Measurements from ENCODE around the gene ZMIZ2.

The ZMIZ2 gene

DNA sequence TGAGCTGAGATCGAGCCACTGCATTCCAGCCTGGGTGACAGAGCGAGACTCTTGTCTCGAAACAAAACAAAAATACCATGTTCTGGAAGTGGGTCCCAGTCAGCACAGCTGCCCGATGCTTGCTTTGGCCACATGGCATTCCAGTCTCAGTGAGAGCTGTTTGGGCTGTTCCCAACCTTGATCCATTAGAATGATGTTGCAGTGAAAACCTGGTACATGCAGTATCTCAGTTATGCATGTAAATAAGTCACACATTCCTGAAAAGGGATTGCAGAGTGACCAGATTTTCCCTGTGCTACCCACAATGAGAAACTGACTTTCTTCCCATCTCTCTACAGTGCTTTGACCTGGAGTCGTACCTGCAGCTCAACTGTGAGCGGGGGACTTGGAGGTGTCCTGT, 15.4 kb downstream of the ZMIZ2 start:
- Histone ChIP-seq H4K12ac (ENCODE audit: low read depth, low read length) (no peak overlapping the region), H2AFZ (ENCODE audit: insufficient read depth, low read length, poor library complexity) (no peak overlapping the region), H3K4ac (ENCODE audit: low read depth, low read length) (no peak overlapping the region), H4K8ac (ENCODE audit: low read depth, low read length) (no peak overlapping the region), H3K4me1 (ENCODE audit: control insufficient read depth in 1 of 2, insufficient read depth in 2 of 2, low read length in 2 of 2) (no peaks in the 10 kb centered on the region), H3K4me2 (ENCODE audit: low read length) (no peak overlapping the region), H3K36me3 (ENCODE audit: control insufficient read depth in 1 of 2, insufficient read depth in 2 of 2, low read length in 2 of 2) (peaks cover 73 to 84% of the 10 kb centered on the region in 2 experiments), H3K4me3 (ENCODE audit: low read depth, low read length) (no peak overlapping the region), H3K79me1 (ENCODE audit: low read length) (no peaks in the 10 kb centered on the region), H3K18ac (ENCODE audit: low read length) (no peak overlapping the region), H2BK5ac (ENCODE audit: low read depth, low read length, poor library complexity) (no peak overlapping the region), H3K27ac (ENCODE audit: low read depth, low read length) (no peak overlapping the region), H3K27me3 (ENCODE audit: insufficient read depth, low read length) (no peaks in the 10 kb centered on the region), H3K14ac (ENCODE audit: low read length) (no peak overlapping the region), H2BK12ac (ENCODE audit: low read length) (no peak overlapping the region), H3K9me3 (ENCODE audit: insufficient read depth, low read depth, low read length) (peaks cover 1% of the 10 kb centered on the region), H3K79me2 (ENCODE audit: control insufficient read depth, insufficient read depth, low read length, poor library complexity) (no peaks in the 10 kb centered on the region), H2BK120ac (ENCODE audit: insufficient read depth, low read length, poor library complexity) (no peak overlapping the region), H3K23ac (ENCODE audit: low read length) (no peak overlapping the region), H3K9ac (ENCODE audit: low read length) (no peak overlapping the region), H2AK5ac (ENCODE audit: low read length) (no peak overlapping the region), H4K91ac (ENCODE audit: low read depth, low read length) (no peak overlapping the region)
- no CpG with 5 or more reads among the region's 6 CpGs for WGBS (ENCODE audit: extremely low coverage, insufficient coverage, insufficient read length)
- DNase-seq = peak; percentile 60 to 86

DNA sequence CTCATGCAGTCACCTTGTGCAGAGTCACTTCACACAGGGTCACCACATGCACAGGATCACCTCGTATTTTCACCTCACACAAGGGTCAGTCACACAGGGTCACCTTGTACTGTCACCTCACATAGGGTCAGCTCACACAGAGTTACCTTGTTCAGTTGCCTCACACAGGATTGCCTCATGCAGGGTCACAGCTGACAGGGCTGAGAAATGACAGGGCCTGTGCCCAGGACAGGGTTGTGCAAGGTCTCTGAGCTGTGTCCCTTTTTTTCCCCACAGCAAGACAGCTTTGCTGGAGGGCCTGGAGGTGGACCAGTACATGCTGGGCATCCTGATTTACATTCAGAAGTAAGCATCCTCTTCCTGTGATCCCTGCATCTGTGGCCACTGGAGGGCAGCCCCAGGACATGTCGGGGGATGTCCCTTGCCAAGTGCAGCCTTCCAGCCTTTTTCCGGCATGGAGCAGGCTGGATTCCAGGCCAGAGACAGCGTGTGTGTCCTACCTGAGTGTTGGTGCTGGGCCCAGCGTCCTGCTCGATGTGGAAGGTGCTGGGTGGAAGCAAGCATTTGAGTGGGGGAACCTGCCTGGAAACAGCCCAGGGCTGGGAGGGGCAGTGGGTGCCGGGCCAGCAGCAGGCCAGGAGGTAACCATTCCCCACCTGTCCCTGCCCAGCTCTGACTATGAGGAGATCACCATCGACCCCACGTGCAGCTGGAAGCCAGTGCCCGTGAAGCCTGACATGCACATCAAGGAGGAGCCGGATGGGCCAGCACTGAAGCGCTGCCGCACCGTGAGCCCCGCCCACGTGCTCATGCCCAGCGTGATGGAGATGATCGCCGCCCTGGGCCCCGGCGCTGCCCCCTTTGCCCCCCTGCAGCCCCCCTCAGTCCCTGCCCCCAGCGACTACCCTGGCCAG, 16.3 kb downstream of the ZMIZ2 start:
- H3K9me3 ChIP-seq (ENCODE audit: insufficient read depth, low read depth, low read length) = no peaks in the 10 kb centered on the region
- H3K18ac ChIP-seq (ENCODE audit: low read length) = no peak overlapping the region
- H3K4me2 ChIP-seq (ENCODE audit: low read length) = no peak overlapping the region
- peaks cover 66 to 77% of the 10 kb centered on the region in 2 experiments for H3K36me3 ChIP-seq (ENCODE audit: control insufficient read depth in 1 of 2, insufficient read depth in 2 of 2, low read length in 2 of 2)
- H2AFZ ChIP-seq (ENCODE audit: insufficient read depth, low read length, poor library complexity) = no peak overlapping the region
- no peak overlapping the region for H4K12ac ChIP-seq (ENCODE audit: low read depth, low read length)
- no peak overlapping the region for H2AK5ac ChIP-seq (ENCODE audit: low read length)
- H3K27ac ChIP-seq (ENCODE audit: low read depth, low read length) = no peak overlapping the region
- no peak overlapping the region for H3K23ac ChIP-seq (ENCODE audit: low read length)
- H4K8ac ChIP-seq (ENCODE audit: low read depth, low read length) = no peak overlapping the region
- H3K4ac ChIP-seq (ENCODE audit: low read depth, low read length) = no peak overlapping the region
- H3K14ac ChIP-seq (ENCODE audit: low read length) = no peak overlapping the region
- H3K4me1 ChIP-seq (ENCODE audit: control insufficient read depth in 1 of 2, insufficient read depth in 2 of 2, low read length in 2 of 2) = peaks cover 0 to 3% of the 10 kb centered on the region in 2 experiments
- H3K27me3 ChIP-seq (ENCODE audit: insufficient read depth, low read length) = no peaks in the 10 kb centered on the region
- H2BK12ac ChIP-seq (ENCODE audit: low read length) = no peak overlapping the region
- no peak overlapping the region for H2BK120ac ChIP-seq (ENCODE audit: insufficient read depth, low read length, poor library complexity)
- H2BK5ac ChIP-seq (ENCODE audit: low read depth, low read length, poor library complexity) = no peak overlapping the region
- no peak overlapping the region for H3K9ac ChIP-seq (ENCODE audit: low read length)
- H3K4me3 ChIP-seq (ENCODE audit: low read depth, low read length) = no peak overlapping the region
- H3K79me1 ChIP-seq (ENCODE audit: low read length) = no peaks in the 10 kb centered on the region
- WGBS (ENCODE audit: extremely low coverage, insufficient coverage, insufficient read length) = no CpG with 5 or more reads among the region's 22 CpGs
- no peak overlapping the region for H4K91ac ChIP-seq (ENCODE audit: low read depth, low read length)
- H3K79me2 ChIP-seq (ENCODE audit: control insufficient read depth, insufficient read depth, low read length, poor library complexity) = no peaks in the 10 kb centered on the region
- peak; percentile 82 to 90 for DNase-seq

DNA sequence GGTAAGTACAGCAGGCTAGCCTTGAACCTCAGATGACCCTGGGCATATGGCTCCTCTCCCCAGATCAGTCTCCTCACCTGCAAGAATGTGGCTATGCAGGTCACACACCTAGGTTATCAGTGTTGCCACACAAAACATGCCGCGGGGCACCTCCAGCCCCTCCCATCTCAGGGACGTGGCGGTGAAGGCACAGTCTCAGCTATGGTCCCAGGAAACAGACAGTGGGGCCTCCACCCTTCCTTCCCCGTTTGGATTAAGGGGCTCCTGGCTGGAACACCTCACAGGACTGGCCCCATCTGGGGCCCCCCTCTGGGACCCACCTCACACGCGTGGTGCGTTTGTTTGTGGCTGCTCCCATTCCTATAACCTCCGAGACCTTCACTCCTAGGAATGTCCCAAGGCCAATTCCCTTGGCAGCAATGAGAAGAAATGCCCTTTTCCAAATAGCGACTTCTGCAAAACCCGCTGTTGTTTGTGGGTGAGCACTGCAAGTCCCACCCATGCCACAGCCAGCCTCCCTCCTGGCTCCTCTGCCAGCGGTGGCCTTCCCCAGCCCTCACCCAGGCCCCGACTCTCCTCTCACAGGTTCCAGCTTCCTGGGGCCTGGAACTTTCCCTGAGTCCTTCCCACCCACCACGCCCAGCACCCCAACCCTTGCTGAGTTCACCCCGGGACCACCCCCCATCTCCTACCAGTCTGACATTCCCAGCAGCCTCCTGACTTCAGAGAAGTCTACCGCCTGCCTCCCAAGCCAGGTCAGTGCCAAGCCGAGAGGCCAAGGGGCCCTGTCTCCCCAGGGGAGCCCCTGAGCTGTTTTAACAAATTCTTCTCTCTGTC, 17.1 kb downstream of the ZMIZ2 start:
- Histone ChIP-seq H3K14ac (ENCODE audit: low read length) (no peak overlapping the region), H3K27me3 (ENCODE audit: insufficient read depth, low read length) (no peaks in the 10 kb centered on the region)

DNA sequence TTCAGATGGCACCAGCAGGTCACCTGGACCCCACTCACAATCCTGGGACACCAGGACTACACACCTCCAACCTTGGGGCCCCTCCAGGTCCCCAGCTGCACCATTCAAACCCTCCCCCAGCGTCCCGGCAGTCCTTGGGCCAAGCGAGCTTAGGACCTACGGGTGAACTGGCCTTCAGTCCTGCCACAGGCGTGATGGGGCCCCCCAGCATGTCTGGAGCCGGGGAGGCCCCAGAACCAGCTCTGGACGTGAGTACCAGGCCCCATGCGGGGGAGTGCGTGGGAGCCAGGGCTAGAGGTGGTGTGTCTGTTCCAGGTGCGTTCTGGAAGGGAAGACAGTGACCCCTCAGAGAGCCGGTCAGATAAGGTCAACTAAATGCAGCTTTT, 17.8 kb downstream of the ZMIZ2 start:
- peaks cover 54 to 64% of the 10 kb centered on the region in 2 experiments for H3K36me3 ChIP-seq (ENCODE audit: control insufficient read depth in 1 of 2, insufficient read depth in 2 of 2, low read length in 2 of 2)
- H3K9ac ChIP-seq (ENCODE audit: low read length) = no peak overlapping the region
- H3K79me2 ChIP-seq (ENCODE audit: control insufficient read depth, insufficient read depth, low read length, poor library complexity) = no peaks in the 10 kb centered on the region
- H3K9me3 ChIP-seq (ENCODE audit: insufficient read depth, low read depth, low read length) = no peaks in the 10 kb centered on the region
- no peak overlapping the region for H2AFZ ChIP-seq (ENCODE audit: insufficient read depth, low read length, poor library complexity)
- H4K12ac ChIP-seq (ENCODE audit: low read depth, low read length) = no peak overlapping the region
- DNase-seq = no peak
- H3K27me3 ChIP-seq (ENCODE audit: insufficient read depth, low read length) = no peaks in the 10 kb centered on the region
- no peak overlapping the region for H3K4ac ChIP-seq (ENCODE audit: low read depth, low read length)
- H2BK5ac ChIP-seq (ENCODE audit: low read depth, low read length, poor library complexity) = no peak overlapping the region
- H3K4me2 ChIP-seq (ENCODE audit: low read length) = no peak overlapping the region
- H2BK12ac ChIP-seq (ENCODE audit: low read length) = no peak overlapping the region
- H4K91ac ChIP-seq (ENCODE audit: low read depth, low read length) = no peak overlapping the region
- H3K18ac ChIP-seq (ENCODE audit: low read length) = no peak overlapping the region
- H2BK120ac ChIP-seq (ENCODE audit: insufficient read depth, low read length, poor library complexity) = no peak overlapping the region
- peaks cover 0 to 3% of the 10 kb centered on the region in 2 experiments for H3K4me1 ChIP-seq (ENCODE audit: control insufficient read depth in 1 of 2, insufficient read depth in 2 of 2, low read length in 2 of 2)
- H3K79me1 ChIP-seq (ENCODE audit: low read length) = no peaks in the 10 kb centered on the region
- no peak overlapping the region for H2AK5ac ChIP-seq (ENCODE audit: low read length)
- no peak overlapping the region for H3K27ac ChIP-seq (ENCODE audit: low read depth, low read length)
- no peak overlapping the region for H3K23ac ChIP-seq (ENCODE audit: low read length)
- no peak overlapping the region for H3K14ac ChIP-seq (ENCODE audit: low read length)
- no CpG with 5 or more reads among the region's 11 CpGs for WGBS (ENCODE audit: extremely low coverage, insufficient coverage, insufficient read length)
- H3K4me3 ChIP-seq (ENCODE audit: low read depth, low read length) = no peak overlapping the region
- no peak overlapping the region for H4K8ac ChIP-seq (ENCODE audit: low read depth, low read length)

More for the DNA sequence above, 17.1 kb downstream of the ZMIZ2 start:
- no peaks in the 10 kb centered on the region for H3K79me1 ChIP-seq (ENCODE audit: low read length)
- no peaks in the 10 kb centered on the region for H3K9me3 ChIP-seq (ENCODE audit: insufficient read depth, low read depth, low read length)
- no peak overlapping the region for H3K18ac ChIP-seq (ENCODE audit: low read length)
- H3K4me3 ChIP-seq (ENCODE audit: low read depth, low read length) = no peak overlapping the region
- no peaks in the 10 kb centered on the region for H3K79me2 ChIP-seq (ENCODE audit: control insufficient read depth, insufficient read depth, low read length, poor library complexity)
- no peak overlapping the region for H4K12ac ChIP-seq (ENCODE audit: low read depth, low read length)
- H3K4ac ChIP-seq (ENCODE audit: low read depth, low read length) = no peak overlapping the region
- no peak overlapping the region for H2BK12ac ChIP-seq (ENCODE audit: low read length)
- H4K8ac ChIP-seq (ENCODE audit: low read depth, low read length) = no peak overlapping the region
- H3K4me1 ChIP-seq (ENCODE audit: control insufficient read depth in 1 of 2, insufficient read depth in 2 of 2, low read length in 2 of 2) = peaks cover 0 to 3% of the 10 kb centered on the region in 2 experiments
- H3K27ac ChIP-seq (ENCODE audit: low read depth, low read length) = no peak overlapping the region
- H2AFZ ChIP-seq (ENCODE audit: insufficient read depth, low read length, poor library complexity) = no peak overlapping the region
- H3K4me2 ChIP-seq (ENCODE audit: low read length) = no peak overlapping the region
- H4K91ac ChIP-seq (ENCODE audit: low read depth, low read length) = no peak overlapping the region
- no peak overlapping the region for H3K23ac ChIP-seq (ENCODE audit: low read length)
- H2BK5ac ChIP-seq (ENCODE audit: low read depth, low read length, poor library complexity) = no peak overlapping the region
- H3K36me3 ChIP-seq (ENCODE audit: control insufficient read depth in 1 of 2, insufficient read depth in 2 of 2, low read length in 2 of 2) = peaks cover 59 to 70% of the 10 kb centered on the region in 2 experiments
- no peak overlapping the region for H3K9ac ChIP-seq (ENCODE audit: low read length)
- no peak overlapping the region for H2AK5ac ChIP-seq (ENCODE audit: low read length)
- no peak overlapping the region for H2BK120ac ChIP-seq (ENCODE audit: insufficient read depth, low read length, poor library complexity)
- WGBS (ENCODE audit: extremely low coverage, insufficient coverage, insufficient read length) = no CpG with 5 or more reads among the region's 17 CpGs
- peak; percentile 93 to 98 for DNase-seq
